ENCODE results near the gene MESP2. TPM values are rescaled to one million over a fixed set of nuclear protein-coding genes. Genes with fewer than 3 reads are reported as not detected.

The MESP2 gene
- total RNA-seq, 1 experiment from 2014 or later, result 1.1 TPM

DNA sequence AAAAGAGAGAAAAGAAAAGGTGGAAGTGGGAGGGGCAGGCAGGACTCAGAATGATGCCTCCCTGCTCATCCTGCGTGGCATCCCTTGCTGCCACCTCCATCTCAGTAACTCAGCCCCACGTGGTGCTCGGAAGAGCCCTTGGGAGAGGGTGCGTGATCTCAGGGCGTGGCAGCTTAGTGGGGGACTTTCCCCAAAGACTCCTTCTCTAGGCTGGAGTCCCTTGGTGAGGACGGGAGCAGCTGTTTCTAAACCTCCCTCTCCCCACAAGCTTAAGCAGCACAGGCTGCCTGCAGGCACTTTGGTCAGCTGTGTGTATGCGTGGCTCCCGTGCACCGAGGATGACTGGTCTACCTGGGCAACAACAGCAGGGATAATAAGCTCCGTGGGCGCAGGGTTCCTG, 45.9 kb downstream of the MESP2 start:
- no peaks in the 10 kb centered on the region for H3K9me3 ChIP-seq (ENCODE audit: control insufficient read depth, insufficient read depth, low read depth, low read length)
- CTCF ChIA-PET, result no interaction called here
- peaks cover 55% of the 10 kb centered on the region for H3K4me1 ChIP-seq (ENCODE audit: control insufficient read depth, insufficient read depth, low read length)
- intact Hi-C loops (cut with micrococcal nuclease; ENCODE audit: unreplicated experiment) (no loop called here), in situ Hi-C loops (cut with HindIII; ENCODE audit: low pct_unique_long_range_greater_than_20kb, low sequenced_read_pairs) (no loop called here)
- H3K27ac ChIP-seq (ENCODE audit: low read length), result peak overlapping the region; percentile 91
- no TSS peak for BruUV-seq (replicated peaks)
- no peaks in the 10 kb centered on the region for H3K27me3 ChIP-seq (ENCODE audit: control insufficient read depth, insufficient read depth, low read length)
- H3K36me3 ChIP-seq (ENCODE audit: control insufficient read depth, insufficient read depth, low read length), result no peaks in the 10 kb centered on the region
- no peak overlapping the region for H3K4me3 ChIP-seq (ENCODE audit: low read depth in 2 of 2, low read length in 2 of 2)
- POLR2A ChIA-PET, result no interaction called here
- ATAC-seq, result peak; percentile 17; the same call in 1 of the 2 replicates
- TF ChIP-seq TCF7L2 (IDR thresholded peaks at IDR 0.05; ENCODE audit: low read depth, low read length), result no peak
- no peak for TF ChIP-seq POLR2AphosphoS5 (IDR thresholded peaks at IDR 0.05; ENCODE audit: low read depth, low read length)
- TF ChIP-seq, protein P1, sequence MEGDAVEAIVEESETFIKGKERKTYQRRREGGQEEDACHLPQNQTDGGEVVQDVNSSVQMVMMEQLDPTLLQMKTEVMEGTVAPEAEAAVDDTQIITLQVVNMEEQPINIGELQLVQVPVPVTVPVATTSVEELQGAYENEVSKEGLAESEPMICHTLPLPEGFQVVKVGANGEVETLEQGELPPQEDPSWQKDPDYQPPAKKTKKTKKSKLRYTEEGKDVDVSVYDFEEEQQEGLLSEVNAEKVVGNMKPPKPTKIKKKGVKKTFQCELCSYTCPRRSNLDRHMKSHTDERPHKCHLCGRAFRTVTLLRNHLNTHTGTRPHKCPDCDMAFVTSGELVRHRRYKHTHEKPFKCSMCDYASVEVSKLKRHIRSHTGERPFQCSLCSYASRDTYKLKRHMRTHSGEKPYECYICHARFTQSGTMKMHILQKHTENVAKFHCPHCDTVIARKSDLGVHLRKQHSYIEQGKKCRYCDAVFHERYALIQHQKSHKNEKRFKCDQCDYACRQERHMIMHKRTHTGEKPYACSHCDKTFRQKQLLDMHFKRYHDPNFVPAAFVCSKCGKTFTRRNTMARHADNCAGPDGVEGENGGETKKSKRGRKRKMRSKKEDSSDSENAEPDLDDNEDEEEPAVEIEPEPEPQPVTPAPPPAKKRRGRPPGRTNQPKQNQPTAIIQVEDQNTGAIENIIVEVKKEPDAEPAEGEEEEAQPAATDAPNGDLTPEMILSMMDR (IDR thresholded peaks at IDR 0.05), result no peak
- no peak for TF ChIP-seq SIN3A (IDR thresholded peaks at IDR 0.05; ENCODE audit: borderline replicate concordance, insufficient read depth, low read depth, low read length)
- TF ChIP-seq, protein P2, sequence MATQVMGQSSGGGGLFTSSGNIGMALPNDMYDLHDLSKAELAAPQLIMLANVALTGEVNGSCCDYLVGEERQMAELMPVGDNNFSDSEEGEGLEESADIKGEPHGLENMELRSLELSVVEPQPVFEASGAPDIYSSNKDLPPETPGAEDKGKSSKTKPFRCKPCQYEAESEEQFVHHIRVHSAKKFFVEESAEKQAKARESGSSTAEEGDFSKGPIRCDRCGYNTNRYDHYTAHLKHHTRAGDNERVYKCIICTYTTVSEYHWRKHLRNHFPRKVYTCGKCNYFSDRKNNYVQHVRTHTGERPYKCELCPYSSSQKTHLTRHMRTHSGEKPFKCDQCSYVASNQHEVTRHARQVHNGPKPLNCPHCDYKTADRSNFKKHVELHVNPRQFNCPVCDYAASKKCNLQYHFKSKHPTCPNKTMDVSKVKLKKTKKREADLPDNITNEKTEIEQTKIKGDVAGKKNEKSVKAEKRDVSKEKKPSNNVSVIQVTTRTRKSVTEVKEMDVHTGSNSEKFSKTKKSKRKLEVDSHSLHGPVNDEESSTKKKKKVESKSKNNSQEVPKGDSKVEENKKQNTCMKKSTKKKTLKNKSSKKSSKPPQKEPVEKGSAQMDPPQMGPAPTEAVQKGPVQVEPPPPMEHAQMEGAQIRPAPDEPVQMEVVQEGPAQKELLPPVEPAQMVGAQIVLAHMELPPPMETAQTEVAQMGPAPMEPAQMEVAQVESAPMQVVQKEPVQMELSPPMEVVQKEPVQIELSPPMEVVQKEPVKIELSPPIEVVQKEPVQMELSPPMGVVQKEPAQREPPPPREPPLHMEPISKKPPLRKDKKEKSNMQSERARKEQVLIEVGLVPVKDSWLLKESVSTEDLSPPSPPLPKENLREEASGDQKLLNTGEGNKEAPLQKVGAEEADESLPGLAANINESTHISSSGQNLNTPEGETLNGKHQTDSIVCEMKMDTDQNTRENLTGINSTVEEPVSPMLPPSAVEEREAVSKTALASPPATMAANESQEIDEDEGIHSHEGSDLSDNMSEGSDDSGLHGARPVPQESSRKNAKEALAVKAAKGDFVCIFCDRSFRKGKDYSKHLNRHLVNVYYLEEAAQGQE (IDR thresholded peaks at IDR 0.05; ENCODE audit: insufficient read depth in 1 of 2, low read depth in 2 of 2, low read length in 1 of 2), result no peak
- DNase-seq (ENCODE audit: low read depth, low spot score), result no peak

DNA sequence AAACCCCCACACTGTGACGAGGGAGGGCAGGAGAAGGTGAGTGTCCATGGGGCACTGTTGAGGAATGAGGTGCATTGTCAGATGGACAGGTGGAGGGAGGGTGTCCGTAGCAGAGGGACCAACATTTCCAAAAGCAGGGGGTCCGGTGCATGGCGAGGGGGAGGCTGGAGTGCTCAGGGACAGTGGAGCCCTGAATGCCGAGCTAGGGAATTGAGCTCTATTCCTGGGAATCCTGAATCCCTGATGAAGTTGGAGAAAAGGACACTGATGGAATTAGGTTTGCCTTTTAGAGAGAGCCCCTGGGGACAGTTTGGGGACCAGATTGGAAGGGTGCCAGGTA, 46.4 kb downstream of the MESP2 start:
- ChIA-PET POLR2A (no interaction called here), CTCF (no interaction called here)
- H3K4me1 ChIP-seq (ENCODE audit: control insufficient read depth, insufficient read depth, low read length), result peaks cover 57% of the 10 kb centered on the region

More for the DNA sequence above, 46.4 kb downstream of the MESP2 start:
- in situ Hi-C loops (cut with HindIII; ENCODE audit: low pct_unique_long_range_greater_than_20kb, low sequenced_read_pairs), result no loop called here
- H3K36me3 ChIP-seq (ENCODE audit: control insufficient read depth, insufficient read depth, low read length), result no peaks in the 10 kb centered on the region
- BruUV-seq (replicated peaks), result no TSS peak
- H3K4me3 ChIP-seq (ENCODE audit: low read depth in 2 of 2, low read length in 2 of 2), result no peak overlapping the region
- intact Hi-C loops (cut with micrococcal nuclease; ENCODE audit: unreplicated experiment), result no loop called here
- no peak for TF ChIP-seq POLR2AphosphoS5 (IDR thresholded peaks at IDR 0.05; ENCODE audit: low read depth, low read length)
- no peak for TF ChIP-seq TCF7L2 (IDR thresholded peaks at IDR 0.05; ENCODE audit: low read depth, low read length)
- TF ChIP-seq, protein P2 (IDR thresholded peaks at IDR 0.05; ENCODE audit: insufficient read depth in 1 of 2, low read depth in 2 of 2, low read length in 1 of 2), result no peak
- TF ChIP-seq, protein P1 (IDR thresholded peaks at IDR 0.05), result no peak
- no peak for TF ChIP-seq SIN3A (IDR thresholded peaks at IDR 0.05; ENCODE audit: borderline replicate concordance, insufficient read depth, low read depth, low read length)
- H3K27me3 ChIP-seq (ENCODE audit: control insufficient read depth, insufficient read depth, low read length), result no peaks in the 10 kb centered on the region
- peak overlapping the region; percentile 91 for H3K27ac ChIP-seq (ENCODE audit: low read length)
- ATAC-seq (no peak), DNase-seq (ENCODE audit: low read depth, low spot score) (no peak)
- no peaks in the 10 kb centered on the region for H3K9me3 ChIP-seq (ENCODE audit: control insufficient read depth, insufficient read depth, low read depth, low read length)
